ENCODE measurements around the gene CUEDC1. TPM values are rescaled to one million over a fixed set of nuclear protein-coding genes. Genes with fewer than 3 reads are reported as not detected.
A peak's percentile ranks its signal among the peaks of the same experiment; 100 is the strongest.

CUEDC1 gene
- total and polyA plus RNA-seq, 9 donors: 6.7 to 30.2 (median 21.5) TPM

DNA sequence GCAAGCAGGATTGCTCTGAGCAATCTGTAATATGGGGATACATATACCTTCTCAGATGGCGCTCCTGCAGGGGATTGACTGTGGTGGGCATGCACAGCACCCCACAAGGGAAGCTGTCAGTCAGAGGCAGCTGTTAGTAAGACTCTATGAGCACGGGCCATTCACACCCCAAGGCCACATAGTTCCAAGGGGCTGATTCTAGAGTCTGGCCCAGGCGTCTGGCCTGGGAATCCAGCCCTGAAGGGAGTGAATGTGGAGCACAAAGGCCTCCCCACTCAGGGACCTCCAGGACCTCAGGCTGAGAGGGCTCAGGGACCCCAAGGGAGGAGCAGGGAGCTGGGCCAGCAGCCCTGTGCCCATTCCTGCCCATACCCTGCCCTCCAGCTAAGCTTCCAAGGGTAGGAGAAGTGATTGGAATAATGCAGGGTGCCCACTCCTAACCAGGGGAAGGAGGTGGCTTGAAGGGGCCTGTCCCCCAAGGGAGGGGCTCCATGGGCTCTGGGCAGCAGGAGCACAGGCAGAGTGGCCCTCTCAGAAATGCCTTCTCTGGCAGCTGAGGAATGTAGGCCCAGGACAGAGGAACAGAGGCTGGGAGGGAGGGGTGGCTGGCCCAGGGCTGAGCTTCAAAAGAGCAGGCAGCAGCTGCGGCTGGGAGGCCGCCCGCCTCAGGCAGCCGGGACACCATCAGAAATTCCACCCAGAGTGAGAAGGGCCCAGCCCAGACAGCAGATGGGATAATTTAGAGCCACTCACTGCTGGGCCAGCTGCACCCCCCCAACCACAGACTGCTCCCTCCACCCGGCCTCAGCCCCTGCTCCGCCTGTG, 56.5 kb downstream of the CUEDC1 start:
- Histone ChIP-seq H3K36me3 (no peaks in the 10 kb centered on the region), H3K4me3 (no peak overlapping the region), H3K9me3 (no peaks in the 10 kb centered on the region), H3K4me1 (ENCODE audit: insufficient read depth) (peaks cover 31% of the 10 kb centered on the region), H3K27me3 (no peaks in the 10 kb centered on the region), H3K27ac (peak overlapping the region; percentile 35 to 60)
- WGBS, 3 donors: 25 to 30% (median 26%) methylated on average over 9 of the region's 9 CpGs
- DNase-seq: peak in 4 of 5 donors; percentile 48 to 71 (median 58)
- TF ChIP-seq POLR2A (IDR thresholded peaks at IDR 0.05): no peak
- TF ChIP-seq CTCF (IDR thresholded peaks at IDR 0.05): no peak
- TF ChIP-seq EP300 (IDR thresholded peaks at IDR 0.05): no peak
- intact Hi-C loops (cut with DNase I): loop anchor here in 2 of 4 donors (5.0 to 10.0 kb wide), 2 partner anchors 39 to 56 kb away; partner anchors contain the start of gene CUEDC1 (in 1 of the 2)

- TF ChIP-seq POLR2A (IDR thresholded peaks at IDR 0.05): no peak
- no peak for TF ChIP-seq EP300 (IDR thresholded peaks at IDR 0.05)
- TF ChIP-seq CTCF (IDR thresholded peaks at IDR 0.05): no peak
- H3K4me1 ChIP-seq (ENCODE audit: insufficient read depth): peaks cover 58% of the 10 kb centered on the region
- DNase-seq: peak in 3 of 5 donors; percentile 58 to 64 (median 59)
- no peaks in the 10 kb centered on the region for H3K27me3 ChIP-seq
- H3K9me3 ChIP-seq: no peaks in the 10 kb centered on the region
- H3K36me3 ChIP-seq: no peaks in the 10 kb centered on the region
- intact Hi-C loops (cut with DNase I): loop anchor here in 2 of 4 donors (5.0 to 10.0 kb wide), 2 partner anchors 42 to 59 kb away; partner anchors contain the start of gene CUEDC1 (in 1 of the 2)
- H3K27ac ChIP-seq: peak overlapping the region in 1 of 2 donors; percentile 14
- H3K4me3 ChIP-seq: no peak overlapping the region
- 69 to 73% (median 70%) methylated on average over 8 of the region's 8 CpGs for WGBS, 3 donors
Observed at GRCh38 chr17:57895382-57896060, 59.7 kb downstream of the CUEDC1 start.

GRCh38 chr17:57894848-57895247, 60.4 kb downstream of the CUEDC1 start:
- TF ChIP-seq CTCF (IDR thresholded peaks at IDR 0.05): no peak
- TF ChIP-seq POLR2A (IDR thresholded peaks at IDR 0.05): no peak
- no peak for TF ChIP-seq EP300 (IDR thresholded peaks at IDR 0.05)
- Histone ChIP-seq H3K4me3 (no peak overlapping the region), H3K9me3 (no peaks in the 10 kb centered on the region), H3K36me3 (no peaks in the 10 kb centered on the region), H3K4me1 (ENCODE audit: insufficient read depth) (peaks cover 63% of the 10 kb centered on the region), H3K27me3 (no peaks in the 10 kb centered on the region), H3K27ac (no peak overlapping the region)
- intact Hi-C loops (cut with DNase I): loop anchor here in 3 of 4 donors (5.0 to 10.0 kb wide), 4 partner anchors 42 to 718 kb away; partner anchors contain the start of genes CUEDC1 (in 1 of the 3) and VEZF1 (in 1 of the 3)
- no peak for DNase-seq
- 35 to 53% (median 42%) methylated on average over 1 of the region's 1 CpG for WGBS, 3 donors

DNA sequence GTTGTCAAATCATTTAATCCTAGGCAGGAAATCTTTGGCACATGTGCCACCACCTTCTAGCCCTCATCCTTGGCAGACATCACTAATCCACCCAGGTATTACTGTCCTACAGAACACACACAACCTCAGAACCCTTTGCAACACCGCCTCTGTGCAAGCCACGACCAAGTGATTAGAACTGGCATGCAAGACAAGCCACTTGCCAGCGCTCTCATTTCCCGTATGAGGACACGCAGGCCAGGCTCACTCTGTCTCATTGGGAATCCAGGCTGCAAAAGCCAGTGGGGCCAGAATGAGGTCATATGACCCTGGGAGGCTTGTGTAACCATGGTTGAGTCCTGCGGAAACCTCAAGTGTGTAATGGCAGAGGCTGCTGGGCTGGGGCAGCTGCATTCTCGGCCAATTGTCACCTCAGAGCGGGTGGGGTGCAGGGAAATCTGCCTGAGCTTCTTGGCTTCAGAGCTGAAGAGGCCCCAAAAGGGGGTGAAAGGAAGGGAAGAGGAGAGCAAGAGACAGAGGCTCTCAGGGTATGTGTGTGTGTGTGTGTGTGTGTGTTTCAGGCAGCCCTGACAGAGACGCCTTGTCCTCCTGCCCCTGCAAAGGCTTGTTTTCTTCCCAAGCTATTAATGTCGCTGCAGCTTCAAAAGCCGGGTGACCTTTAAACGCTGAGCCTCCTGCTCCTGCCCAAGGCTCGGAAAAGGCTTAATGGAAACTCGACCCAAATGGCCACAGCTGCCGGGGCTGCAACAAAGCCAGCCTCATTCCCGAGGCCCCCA, 62.2 kb downstream of the CUEDC1 start:
- no peak overlapping the region for H3K4me3 ChIP-seq
- WGBS, 3 donors: 23 to 29% (median 23%) methylated on average over 14 to 16 of the region's 16 CpGs
- intact Hi-C loops (cut with DNase I): loop anchor here in 3 of 4 donors (5.0 to 10.0 kb wide), 3 partner anchors 62 to 716 kb away; partner anchors contain the start of genes CUEDC1 (in 1 of the 3) and VEZF1 (in 1 of the 3)

More for the DNA sequence above, 62.2 kb downstream of the CUEDC1 start:
- no peak for TF ChIP-seq POLR2A (IDR thresholded peaks at IDR 0.05)
- peak; percentile 80 for TF ChIP-seq EP300 (IDR thresholded peaks at IDR 0.05)
- H3K9me3 ChIP-seq: no peaks in the 10 kb centered on the region
- H3K36me3 ChIP-seq: no peaks in the 10 kb centered on the region
- H3K27ac ChIP-seq: peak overlapping the region; percentile 39 to 73
- no peaks in the 10 kb centered on the region for H3K27me3 ChIP-seq
- peak; percentile 68 to 91 (median 81) for DNase-seq
- peaks cover 50% of the 10 kb centered on the region for H3K4me1 ChIP-seq (ENCODE audit: insufficient read depth)

All from ovary (tissue), 9 donors.